Stimulated activated CD8-positive, alpha-beta memory T cell treated with anti-CD3 and anti-CD28 coated beads, Interleukin-7, amount 100 ng/mL, for 1 hour (primary cell): ENCODE results near the gene TEX12.
A peak's percentile ranks its signal among the peaks of the same experiment; 100 is the strongest.
"Not testable (repeated sequence)": the region's sequence is repeated elsewhere in the genome, so short reads cannot be mapped to it uniquely, and the experiment has no call there.

ENCODE experiments used
- DNase-seq, 2 donors: peaks; one replicate each; pipeline ENCODE4 v3.0.0-alpha.2; 2020; ENCODE audit warnings: low read depth in 2 of 2

Gene TEX12

DNA sequence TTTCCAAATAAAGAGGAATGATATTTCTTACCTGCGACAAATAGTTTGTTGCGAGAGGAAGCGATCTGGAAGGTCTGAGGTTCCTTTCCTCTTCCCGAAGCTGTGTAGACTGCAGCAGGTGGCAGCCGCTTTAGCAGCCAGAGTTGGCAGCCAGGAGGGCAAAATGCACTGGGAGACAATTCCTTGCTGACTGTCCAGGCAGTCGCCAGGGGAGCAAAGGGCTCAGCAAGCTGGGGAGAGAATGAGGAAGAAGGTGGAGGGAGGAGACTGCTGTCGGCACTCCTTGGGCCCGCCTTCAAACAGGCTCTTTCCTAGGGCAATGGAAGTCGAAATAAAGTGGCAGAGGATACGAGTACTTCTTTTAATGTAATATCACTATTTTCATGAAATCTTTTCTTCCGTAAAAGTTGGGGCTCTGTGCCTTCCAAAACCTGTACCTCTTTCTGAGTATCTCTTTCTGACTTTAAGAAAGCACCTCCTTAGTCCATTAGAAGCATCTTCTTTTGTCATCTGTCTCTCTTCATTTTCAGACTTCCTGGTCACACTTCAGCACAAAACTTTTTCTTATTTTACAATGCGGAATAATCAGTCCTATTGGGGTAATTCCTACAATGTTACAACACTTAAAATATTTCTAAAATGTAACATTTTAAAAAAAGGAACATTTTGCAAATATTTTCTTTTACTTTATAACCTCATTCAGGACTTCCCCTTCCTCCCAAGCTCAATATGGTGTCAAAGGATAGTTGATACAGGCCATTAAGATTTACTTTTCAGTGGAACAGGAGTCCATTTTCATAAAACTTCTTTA lies 3.1 kb upstream of the TEX12 start, which contains the start of gene IL18:
Gene IL18 (minus strand): TSS at position 220 of the 811 bp plus-strand sequence. CDS start 9,041 bp downstream, outside the sequence.
- no peak for DNase-seq

- no peak for DNase-seq
Observed at GRCh38 chr11:112165049-112165448, 2.1 kb upstream of the TEX12 start.

- no peak for DNase-seq
Observed at GRCh38 chr11:112166562-112166961, 610 bp upstream of the TEX12 start.

DNA sequence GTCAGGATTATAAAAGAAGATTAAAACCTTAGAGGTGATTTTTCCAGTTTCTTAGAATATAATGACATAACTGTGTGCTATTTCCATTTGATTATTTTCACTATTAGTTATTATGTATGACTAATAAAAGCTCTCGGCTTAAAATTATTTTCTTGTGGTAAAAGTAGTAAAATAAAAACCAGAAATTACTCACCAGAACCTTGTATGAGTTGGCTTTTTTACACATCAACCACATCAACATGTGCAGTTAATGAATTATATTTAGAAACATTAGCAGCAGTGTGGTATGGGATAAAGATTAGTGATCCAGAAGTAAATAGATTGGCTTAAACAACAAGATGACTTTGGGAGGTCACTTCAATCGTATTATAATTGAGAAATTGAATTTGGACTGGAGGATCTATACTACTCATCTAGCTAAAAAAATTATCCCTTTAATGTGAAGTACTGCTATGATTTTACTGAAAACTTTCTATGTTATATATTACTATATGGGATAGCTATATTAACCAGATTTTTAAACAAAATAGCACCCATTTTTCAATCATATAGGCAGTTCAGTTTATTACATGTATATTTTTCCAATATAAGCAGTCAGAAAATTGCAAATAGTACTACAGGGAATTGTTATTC lies 5.3 kb downstream of the TEX12 start:
- no peak for DNase-seq

DNA sequence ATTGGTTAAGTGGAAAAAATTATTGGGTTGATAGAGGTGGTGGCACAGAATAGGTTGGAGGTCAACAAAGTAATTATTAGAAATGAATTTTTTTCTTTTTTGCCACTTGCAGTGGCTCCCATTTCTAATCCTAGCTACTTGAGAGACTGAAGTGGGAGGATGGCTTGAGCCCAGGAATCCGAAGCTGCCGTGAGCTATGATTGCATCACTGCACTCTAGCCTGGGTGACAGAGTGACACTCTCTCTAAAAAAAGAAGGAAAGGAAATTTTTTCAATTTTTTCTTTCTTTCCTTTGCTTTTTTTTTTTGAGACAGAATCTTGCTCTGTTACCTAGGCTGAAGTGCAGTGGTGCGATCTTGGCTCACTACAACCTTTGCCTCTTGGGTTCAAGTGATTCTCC lies 6.0 kb downstream of the TEX12 start:
- DNase-seq: no peak

GRCh38 chr11:112174789-112175598 lies 7.8 kb downstream of the TEX12 start, which contains the start of gene BCO2:
BCO2 (plus strand) TSS chr11:112175512; CDS start chr11:112175602, 90 bp downstream.
- DNase-seq: peak in 1 of 2 donors; percentile 5

GRCh38 chr11:112175599-112175952 lies 8.4 kb downstream of the TEX12 start:
- no peak for DNase-seq

- DNase-seq: no peak
Observed at GRCh38 chr11:112176077-112176476, 8.9 kb downstream of the TEX12 start.

GRCh38 chr11:112177589-112177988 lies 10.4 kb downstream of the TEX12 start:
- no peak for DNase-seq

DNA sequence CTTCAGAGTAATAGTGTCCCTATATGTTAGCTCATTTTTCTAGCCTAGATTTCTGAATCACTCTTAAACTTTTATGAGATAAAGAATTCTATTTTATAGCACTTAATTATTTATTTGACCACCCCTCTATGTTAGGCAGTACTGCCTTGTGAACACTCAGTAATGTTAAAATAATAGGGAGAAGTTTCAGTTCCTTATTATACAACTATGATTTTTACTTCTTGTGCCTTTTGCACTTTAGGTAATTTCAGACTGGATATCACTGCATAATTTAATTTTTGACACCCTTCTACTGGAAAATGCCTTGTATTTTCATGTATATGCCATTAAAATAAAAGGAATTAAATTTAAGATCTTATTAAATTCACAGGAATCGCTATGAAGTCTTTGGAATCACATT lies 11.3 kb downstream of the TEX12 start:
- no peak for DNase-seq

- DNase-seq: no peak
Observed at GRCh38 chr11:112178936-112179335, 11.8 kb downstream of the TEX12 start.

DNA sequence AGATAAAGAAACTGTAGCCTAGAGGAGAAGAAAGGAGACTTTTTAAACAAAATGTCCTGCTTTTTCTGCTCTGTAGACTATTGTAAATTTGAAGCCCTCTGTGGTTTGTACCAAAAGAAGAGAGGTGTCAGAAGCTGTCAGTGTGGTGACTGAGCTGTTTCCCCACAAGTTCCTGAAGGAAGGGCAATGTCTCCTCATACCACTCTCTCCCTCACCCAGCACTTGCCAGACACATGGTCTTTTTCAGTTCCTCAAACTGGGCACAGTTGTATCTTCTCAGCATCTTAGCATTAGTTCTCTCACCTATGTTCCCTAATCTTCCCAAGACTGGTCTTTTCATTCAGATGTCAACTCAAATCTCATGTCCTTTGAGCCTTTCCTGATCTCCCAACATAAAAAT lies 12.4 kb downstream of the TEX12 start:
- DNase-seq: no peak

DNA sequence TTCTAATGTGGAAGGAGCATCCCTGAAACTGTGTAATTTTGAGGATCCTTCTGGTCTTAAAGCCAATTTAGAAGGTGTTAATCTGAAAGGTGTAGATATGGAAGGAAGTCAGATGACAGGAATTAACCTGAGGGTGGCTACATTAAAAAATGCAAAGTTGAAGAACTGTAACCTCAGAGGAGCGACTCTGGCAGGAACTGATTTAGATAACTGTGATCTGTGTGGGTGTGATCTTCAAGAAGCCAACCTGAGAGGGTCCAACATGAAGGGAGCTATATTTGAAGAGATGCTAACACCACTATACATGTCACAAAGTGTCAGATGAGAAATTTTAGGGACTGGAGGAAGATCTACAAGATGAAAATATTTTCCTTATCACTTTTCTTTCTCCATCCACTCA lies 15.7 kb downstream of the TEX12 start:
- DNase-seq: no peak

DNA sequence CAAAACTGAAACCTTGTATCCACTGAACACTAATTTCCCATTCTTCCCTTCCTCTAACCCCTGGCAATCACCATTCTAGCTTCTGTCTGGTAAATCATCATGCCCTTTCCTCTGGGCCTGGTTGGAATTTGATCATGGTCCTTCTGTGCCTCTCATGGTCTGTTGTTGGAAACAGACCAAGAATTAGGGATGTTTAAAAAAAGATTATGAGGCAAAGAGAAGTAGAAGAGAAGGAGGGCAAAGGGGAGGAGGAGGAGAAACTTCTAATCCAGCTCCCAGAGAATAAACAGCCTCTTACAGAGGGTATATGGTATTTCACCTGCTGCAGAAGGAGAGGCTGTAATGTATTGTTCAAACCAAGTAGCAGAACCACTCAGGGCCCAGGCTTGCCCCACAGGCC lies 18.7 kb downstream of the TEX12 start:
- DNase-seq: no peak

DNA sequence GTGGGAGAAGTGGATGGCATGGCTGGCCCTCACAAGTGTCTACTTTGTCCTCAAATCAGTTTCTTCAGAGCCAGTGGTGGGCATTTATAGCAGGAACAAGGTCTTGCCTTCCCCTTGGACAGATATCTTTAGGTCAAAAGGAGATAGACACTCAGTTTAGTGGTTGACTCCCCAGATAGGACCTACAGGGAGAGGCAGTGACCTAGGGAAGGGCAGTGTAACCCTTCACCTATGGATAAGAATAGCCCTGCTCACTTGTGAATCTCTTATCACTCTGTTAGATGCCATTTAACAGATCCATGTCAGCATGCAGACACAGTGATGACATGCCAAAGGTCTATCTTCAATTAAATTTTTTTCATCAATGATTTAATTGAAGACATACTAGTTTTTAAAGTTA lies 19.1 kb downstream of the TEX12 start:
- no peak for DNase-seq

DNA sequence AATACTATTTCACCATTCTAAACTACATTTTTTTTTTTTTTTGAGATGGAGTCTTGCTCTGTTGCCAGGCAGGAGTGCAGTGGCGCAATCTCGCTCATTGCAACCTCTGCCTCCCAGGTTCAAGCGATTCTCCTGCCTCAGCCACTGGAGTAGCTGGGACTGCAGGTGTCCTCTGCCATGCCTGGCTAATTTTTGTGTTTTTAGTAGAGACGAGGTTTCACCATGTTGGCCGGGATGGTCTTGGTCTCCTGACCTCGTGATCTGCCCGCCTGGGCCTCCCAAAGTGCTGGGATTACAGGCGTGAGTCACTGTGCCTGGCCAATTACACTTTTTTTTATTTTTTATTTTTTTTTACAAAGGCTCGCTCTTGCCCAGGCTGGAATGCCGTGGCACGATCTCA lies 27.9 kb downstream of the TEX12 start:
- not testable (repeated sequence) for DNase-seq

GRCh38 chr11:112195951-112196351 lies 28.8 kb downstream of the TEX12 start:
- DNase-seq: no peak

DNA sequence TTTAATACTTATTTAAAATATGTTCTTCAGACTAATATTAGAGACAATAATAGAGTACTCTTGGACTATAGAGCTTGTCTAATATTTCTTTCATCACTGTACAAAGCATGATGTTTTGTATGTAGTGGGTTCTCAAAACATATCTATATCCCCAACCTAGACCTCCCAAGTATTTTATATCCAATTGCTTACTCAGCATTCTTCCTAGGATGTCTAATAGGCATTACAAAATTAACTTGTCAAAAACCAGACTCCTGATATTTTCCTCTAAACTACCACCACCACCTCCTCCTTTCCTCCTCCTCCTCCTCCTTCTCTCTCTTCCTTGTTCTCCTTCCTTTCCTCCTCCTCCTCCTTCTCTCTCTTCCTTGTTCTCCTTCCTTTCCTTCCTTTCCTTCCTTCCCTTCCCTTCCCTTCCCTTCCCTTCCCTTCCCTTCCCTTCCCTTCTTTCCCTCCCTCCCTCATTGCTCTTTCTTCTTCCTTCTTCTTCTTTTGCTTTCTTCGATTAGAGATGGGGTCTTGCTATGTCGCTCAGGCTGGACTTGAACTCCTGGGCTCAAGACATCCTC lies 29.4 kb downstream of the TEX12 start:
- no peak for DNase-seq

DNA sequence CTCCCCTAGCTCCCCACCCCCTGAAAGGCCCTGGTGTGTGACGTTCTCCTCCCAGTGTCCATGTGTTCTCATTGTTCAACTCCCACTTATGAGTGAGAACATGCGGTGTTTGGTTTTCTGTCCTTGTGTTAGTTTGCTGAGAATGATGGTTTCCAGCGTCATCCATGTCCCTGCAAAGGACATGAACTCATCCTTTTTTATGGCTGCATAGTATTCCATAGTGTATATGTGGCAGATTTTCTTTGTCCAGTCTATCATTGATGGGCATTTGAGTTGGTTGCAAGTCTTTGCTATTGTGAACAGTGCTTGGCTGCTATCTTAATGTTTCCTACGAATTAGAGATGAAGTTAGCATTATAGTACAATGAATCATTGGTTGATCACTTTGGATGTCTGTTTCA lies 31.9 kb downstream of the TEX12 start:
- not testable (repeated sequence) for DNase-seq

- no peak for DNase-seq
Observed at GRCh38 chr11:112200252-112200651, 33.1 kb downstream of the TEX12 start.

GRCh38 chr11:112206071-112206470 lies 38.9 kb downstream of the TEX12 start:
- no peak for DNase-seq

- no peak for DNase-seq
Observed at GRCh38 chr11:112210890-112211289, 43.7 kb downstream of the TEX12 start.
